ENCODE results near the gene DAB2IP. TPM values are rescaled to one million over a fixed set of nuclear protein-coding genes. Genes with fewer than 3 reads are reported as not detected.

Gene DAB2IP
- polyA plus RNA-seq, 1 donor (not counting 4 experiments of a cell fraction or from before 2014, with no cell fraction given) = 28.6 TPM

DNA sequence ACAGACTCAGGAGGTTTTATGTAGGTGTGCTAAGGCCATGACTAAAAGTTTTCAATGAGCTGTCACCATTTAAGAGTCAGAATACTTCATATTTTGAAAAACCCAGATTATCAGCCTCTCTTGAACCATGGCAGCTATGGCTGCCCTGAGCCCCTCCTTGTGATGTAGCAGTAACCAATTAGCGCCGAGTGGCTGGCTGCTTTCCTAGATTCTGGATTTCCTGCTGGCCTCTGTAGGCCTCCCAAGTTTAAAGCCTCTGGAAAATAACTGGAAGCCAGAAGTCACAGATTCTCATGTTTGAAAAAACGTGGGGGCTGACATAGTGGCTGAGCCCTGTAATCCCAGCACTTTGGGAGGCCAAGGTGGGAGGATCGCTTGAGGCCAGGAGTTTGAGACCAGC, 25.5 kb downstream of the DAB2IP start:
- H3K4me1 ChIP-seq (ENCODE audit: control insufficient read depth, extremely low read depth, insufficient read depth, low read length) = no peaks in the 10 kb centered on the region
- H3K27me3 ChIP-seq (ENCODE audit: control insufficient read depth, extremely low read depth, insufficient read depth, low read length) = peaks cover 13% of the 10 kb centered on the region
- no peak overlapping the region for H3K9ac ChIP-seq (ENCODE audit: control insufficient read depth, extremely low read depth, insufficient read depth, low read length)
- H2AFZ ChIP-seq (ENCODE audit: control insufficient read depth, low read length) = no peak overlapping the region
- no peaks in the 10 kb centered on the region for H3K79me2 ChIP-seq (ENCODE audit: control insufficient read depth, insufficient read depth, low read length)
- dilution Hi-C loops (cut with MboI; ENCODE audit: extremely low pct_ligation_motif_present, low sequenced_read_pairs) = no loop called here
- DNase-seq (ENCODE audit: low read depth, low spot score) (no peak), FAIRE-seq (no peak)
- H3K4me3 ChIP-seq (ENCODE audit: control insufficient read depth in 2 of 3, extremely low read depth in 1 of 3, insufficient read depth in 2 of 3, low read depth in 1 of 3, low read length in 3 of 3) = no peak overlapping the region
- H4K20me1 ChIP-seq (ENCODE audit: control insufficient read depth, extremely low read depth, insufficient read depth, low read length) = no peaks in the 10 kb centered on the region
- no peak for TF ChIP-seq EZH2 (IDR thresholded peaks at IDR 0.05; ENCODE audit: low read length)
- TF ChIP-seq, protein P1, sequence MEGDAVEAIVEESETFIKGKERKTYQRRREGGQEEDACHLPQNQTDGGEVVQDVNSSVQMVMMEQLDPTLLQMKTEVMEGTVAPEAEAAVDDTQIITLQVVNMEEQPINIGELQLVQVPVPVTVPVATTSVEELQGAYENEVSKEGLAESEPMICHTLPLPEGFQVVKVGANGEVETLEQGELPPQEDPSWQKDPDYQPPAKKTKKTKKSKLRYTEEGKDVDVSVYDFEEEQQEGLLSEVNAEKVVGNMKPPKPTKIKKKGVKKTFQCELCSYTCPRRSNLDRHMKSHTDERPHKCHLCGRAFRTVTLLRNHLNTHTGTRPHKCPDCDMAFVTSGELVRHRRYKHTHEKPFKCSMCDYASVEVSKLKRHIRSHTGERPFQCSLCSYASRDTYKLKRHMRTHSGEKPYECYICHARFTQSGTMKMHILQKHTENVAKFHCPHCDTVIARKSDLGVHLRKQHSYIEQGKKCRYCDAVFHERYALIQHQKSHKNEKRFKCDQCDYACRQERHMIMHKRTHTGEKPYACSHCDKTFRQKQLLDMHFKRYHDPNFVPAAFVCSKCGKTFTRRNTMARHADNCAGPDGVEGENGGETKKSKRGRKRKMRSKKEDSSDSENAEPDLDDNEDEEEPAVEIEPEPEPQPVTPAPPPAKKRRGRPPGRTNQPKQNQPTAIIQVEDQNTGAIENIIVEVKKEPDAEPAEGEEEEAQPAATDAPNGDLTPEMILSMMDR (optimal IDR thresholded peaks at IDR 0.05 in 1 of 3, IDR thresholded peaks at IDR 0.05 in 1 of 3, conservative IDR thresholded peaks at IDR 0.05 in 1 of 3; ENCODE audit: extremely low read depth in 1 of 3, insufficient read depth in 2 of 3, low read length in 3 of 3) = no peak
- H3K4me2 ChIP-seq (ENCODE audit: control insufficient read depth, extremely low read depth, insufficient read depth, low read depth, low read length) = no peak overlapping the region
- no peaks in the 10 kb centered on the region for H3K36me3 ChIP-seq (ENCODE audit: control insufficient read depth in 2 of 2, extremely low read depth in 1 of 2, insufficient read depth in 2 of 2, low read length in 2 of 2)
- no peaks in the 10 kb centered on the region for H3K9me1 ChIP-seq (ENCODE audit: control insufficient read depth, extremely low read depth, insufficient read depth, low read length)
- no peak overlapping the region for H3K27ac ChIP-seq (ENCODE audit: control insufficient read depth, insufficient read depth, low read length)
- H3K9me3 ChIP-seq (ENCODE audit: control insufficient read depth, low read depth, low read length) = no peaks in the 10 kb centered on the region

DNA sequence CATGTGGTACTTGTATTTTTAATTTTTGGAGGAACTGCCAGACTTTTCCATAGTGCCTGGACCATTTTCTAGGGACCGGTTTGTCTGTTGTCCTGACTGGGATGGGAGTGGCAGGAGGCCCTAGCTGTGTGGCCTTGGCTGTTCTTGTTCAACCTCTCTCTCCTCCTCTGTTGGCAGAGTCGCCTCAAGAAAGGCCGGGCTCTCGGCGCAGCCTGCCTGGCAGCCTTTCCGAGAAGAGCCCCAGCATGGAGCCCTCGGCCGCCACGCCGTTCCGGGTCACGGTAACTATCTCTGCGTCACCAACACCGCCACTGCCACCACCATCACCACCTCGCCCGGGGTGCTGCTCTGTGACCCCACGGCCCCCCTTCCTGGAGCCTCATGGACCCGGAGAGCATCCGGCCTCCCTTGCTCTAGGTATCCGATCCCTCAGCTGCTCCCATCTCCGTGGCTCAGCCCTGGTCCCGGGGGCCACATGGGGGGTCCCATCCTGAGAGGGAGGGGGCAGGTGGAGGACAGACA, 27.1 kb downstream of the DAB2IP start:
- dilution Hi-C loops (cut with MboI; ENCODE audit: extremely low pct_ligation_motif_present, low sequenced_read_pairs) = no loop called here
- no peaks in the 10 kb centered on the region for H3K79me2 ChIP-seq (ENCODE audit: control insufficient read depth, insufficient read depth, low read length)
- no peaks in the 10 kb centered on the region for H3K9me1 ChIP-seq (ENCODE audit: control insufficient read depth, extremely low read depth, insufficient read depth, low read length)
- no peak overlapping the region for H3K4me3 ChIP-seq (ENCODE audit: control insufficient read depth in 2 of 3, extremely low read depth in 1 of 3, insufficient read depth in 2 of 3, low read depth in 1 of 3, low read length in 3 of 3)
- no peaks in the 10 kb centered on the region for H3K9me3 ChIP-seq (ENCODE audit: control insufficient read depth, low read depth, low read length)
- no peak overlapping the region for H3K27ac ChIP-seq (ENCODE audit: control insufficient read depth, insufficient read depth, low read length)
- DNase-seq (ENCODE audit: low read depth, low spot score) (no peak), FAIRE-seq (no peak)
- H4K20me1 ChIP-seq (ENCODE audit: control insufficient read depth, extremely low read depth, insufficient read depth, low read length) = no peaks in the 10 kb centered on the region
- H3K9ac ChIP-seq (ENCODE audit: control insufficient read depth, extremely low read depth, insufficient read depth, low read length) = no peak overlapping the region
- no peaks in the 10 kb centered on the region for H3K36me3 ChIP-seq (ENCODE audit: control insufficient read depth in 2 of 2, extremely low read depth in 1 of 2, insufficient read depth in 2 of 2, low read length in 2 of 2)
- peaks cover 10% of the 10 kb centered on the region for H3K27me3 ChIP-seq (ENCODE audit: control insufficient read depth, extremely low read depth, insufficient read depth, low read length)
- TF ChIP-seq EZH2 (IDR thresholded peaks at IDR 0.05; ENCODE audit: low read length) = no peak
- TF ChIP-seq, protein P1 (optimal IDR thresholded peaks at IDR 0.05 in 1 of 3, IDR thresholded peaks at IDR 0.05 in 1 of 3, conservative IDR thresholded peaks at IDR 0.05 in 1 of 3; ENCODE audit: extremely low read depth in 1 of 3, insufficient read depth in 2 of 3, low read length in 3 of 3) = no peak
- H2AFZ ChIP-seq (ENCODE audit: control insufficient read depth, low read length) = no peak overlapping the region
- H3K4me2 ChIP-seq (ENCODE audit: control insufficient read depth, extremely low read depth, insufficient read depth, low read depth, low read length) = no peak overlapping the region
- H3K4me1 ChIP-seq (ENCODE audit: control insufficient read depth, extremely low read depth, insufficient read depth, low read length) = no peaks in the 10 kb centered on the region
